Suprapubic skin (tissue), 4 donors: ENCODE measurements around the gene LRRC1. TPM values are rescaled to one million over a fixed set of nuclear protein-coding genes. Genes with fewer than 3 reads are reported as not detected.

Experiments used
- DNase-seq, 2 donors: peaks; one replicate each; pipeline ENCODE4 v3.0.0-alpha.2; 2019; ENCODE audit warnings: low spot score in 2 of 2
- H3K27ac ChIP-seq: fragments of 200-600 bp; sonication (generic); one replicate; pipeline ENCODE4 v1.5.1; 2019
- H3K27me3 ChIP-seq: fragments of 200-600 bp; sonication (generic); one replicate; pipeline ENCODE4 v1.5.1; 2019
- H3K36me3 ChIP-seq: fragments of 200-600 bp; sonication (generic); one replicate; pipeline ENCODE4 v1.5.1; 2019
- H3K4me1 ChIP-seq: fragments of 200-600 bp; sonication (generic); one replicate; pipeline ENCODE4 v1.5.1; 2019
- H3K4me3 ChIP-seq: fragments of 200-600 bp; sonication (generic); one replicate; pipeline ENCODE4 v1.5.1; 2019; ENCODE audit warnings: mild to moderate bottlenecking
- H3K9me3 ChIP-seq: fragments of 200-600 bp; sonication (generic); one replicate; pipeline ENCODE4 v1.5.1; 2019
- CTCF ChIP-seq, 2 donors: fragments of 200-600 bp in 1 of 2; fragments of 450-650 bp in 1 of 2; sonication (generic) in 1 of 2; IDR thresholded peaks; one replicate each; pipeline ENCODE4 v1.5.1; 2016 to 2019; ENCODE audit warnings: antibody characterized with exemption in 2 of 2, mild to moderate bottlenecking in 1 of 2, moderate library complexity in 1 of 2
- EP300 ChIP-seq: sonication (generic); formaldehyde crosslinking; IDR thresholded peaks from one replicate; pipeline ENCODE4 v1.6.1; 2017; ENCODE audit warnings: antibody characterized with exemption
- POLR2A ChIP-seq, 2 donors: fragments of 450-650 bp; IDR thresholded peaks; one replicate each; pipeline ENCODE4 v1.6.1; 2017; ENCODE audit warnings: antibody characterized with exemption in 2 of 2, mild to moderate bottlenecking in 2 of 2, moderate library complexity in 2 of 2
- POLR2AphosphoS5 ChIP-seq, 3 donors: sonication (generic); formaldehyde crosslinking; IDR thresholded peaks; one replicate each; pipeline ENCODE4 v1.6.1; 2017; ENCODE audit warnings: antibody characterized with exemption in 3 of 3
- WGBS: methylation state at CpG from one replicate; pipeline ENCODE4 v1.1.5; 2018; 5-methylcytosine and 5-hydroxymethylcytosine counted together
- total RNA-seq, 4 donors: library from RNA; depleted of rRNA; stranded (reverse); fragments of >200 nt; gene quantifications; one replicate each; pipeline ENCODE4 v1.1.0, GENCODE V29; 2016

Gene LRRC1
- total RNA-seq, 4 donors from 2014 or later: 34.6 to 80.9 (median 42.4) TPM

- TF ChIP-seq POLR2AphosphoS5 (IDR thresholded peaks at IDR 0.05): no peak
- TF ChIP-seq EP300: no peak
- TF ChIP-seq POLR2A (IDR thresholded peaks at IDR 0.05): no peak
- no peak for TF ChIP-seq CTCF (IDR thresholded peaks at IDR 0.05)
- H3K4me1 ChIP-seq: peaks cover 32% of the 10 kb centered on the region
These were observed 29.9 kb downstream of the LRRC1 start for GRCh38 chr6:53824714-53825113.

GRCh38 chr6:53825532-53826321, 30.9 kb downstream of the LRRC1 start:
- Histone ChIP-seq H3K4me1 (peaks cover 41% of the 10 kb centered on the region), H3K9me3 (no peaks in the 10 kb centered on the region), H3K27me3 (no peaks in the 10 kb centered on the region), H3K4me3 (no peak overlapping the region), H3K27ac (no peak overlapping the region), H3K36me3 (no peaks in the 10 kb centered on the region)
- TF ChIP-seq CTCF (IDR thresholded peaks at IDR 0.05): no peak
- TF ChIP-seq EP300: no peak
- no peak for TF ChIP-seq POLR2AphosphoS5 (IDR thresholded peaks at IDR 0.05)
- no peak for TF ChIP-seq POLR2A (IDR thresholded peaks at IDR 0.05)
- WGBS: 85% methylated on average over 7 of the region's 7 CpGs
- DNase-seq: no peak

More at GRCh38 chr6:53824714-53825113, 29.9 kb downstream of the LRRC1 start:
- Histone ChIP-seq H3K9me3 (no peaks in the 10 kb centered on the region), H3K27me3 (no peaks in the 10 kb centered on the region), H3K36me3 (no peaks in the 10 kb centered on the region), H3K4me3 (no peak overlapping the region), H3K27ac (no peak overlapping the region)
- WGBS: 88% methylated on average over 1 of the region's 1 CpG
- no peak for DNase-seq

GRCh38 chr6:53827531-53827930, 32.7 kb downstream of the LRRC1 start:
- no peaks in the 10 kb centered on the region for H3K36me3 ChIP-seq
- TF ChIP-seq EP300 (no peak), POLR2A (IDR thresholded peaks at IDR 0.05) (no peak), POLR2AphosphoS5 (IDR thresholded peaks at IDR 0.05) (no peak), CTCF (IDR thresholded peaks at IDR 0.05) (no peak)
- no peak overlapping the region for H3K4me3 ChIP-seq
- peak overlapping the region; percentile 24 for H3K27ac ChIP-seq
- WGBS: 82% methylated on average over 1 of the region's 1 CpG
- H3K9me3 ChIP-seq: no peaks in the 10 kb centered on the region
- DNase-seq: no peak
- peaks cover 44% of the 10 kb centered on the region for H3K4me1 ChIP-seq
- H3K27me3 ChIP-seq: no peaks in the 10 kb centered on the region

- Histone ChIP-seq H3K27ac (no peak overlapping the region), H3K4me1 (peaks cover 44% of the 10 kb centered on the region), H3K36me3 (no peaks in the 10 kb centered on the region), H3K9me3 (no peaks in the 10 kb centered on the region), H3K4me3 (no peak overlapping the region), H3K27me3 (no peaks in the 10 kb centered on the region)
- no peak for DNase-seq
- WGBS: 62% methylated on average over 2 of the region's 2 CpGs
- TF ChIP-seq POLR2AphosphoS5 (IDR thresholded peaks at IDR 0.05) (no peak), CTCF (IDR thresholded peaks at IDR 0.05) (no peak), POLR2A (IDR thresholded peaks at IDR 0.05) (no peak), EP300 (no peak)
These were observed 33.4 kb downstream of the LRRC1 start for GRCh38 chr6:53828215-53828614.

- H3K36me3 ChIP-seq: no peaks in the 10 kb centered on the region
- H3K4me1 ChIP-seq: peaks cover 44% of the 10 kb centered on the region
- no peak overlapping the region for H3K4me3 ChIP-seq
- H3K27me3 ChIP-seq: no peaks in the 10 kb centered on the region
- no peak for DNase-seq
- H3K27ac ChIP-seq: no peak overlapping the region
- WGBS: 68% methylated on average over 3 of the region's 3 CpGs
- no peaks in the 10 kb centered on the region for H3K9me3 ChIP-seq
- TF ChIP-seq CTCF (IDR thresholded peaks at IDR 0.05) (no peak), POLR2A (IDR thresholded peaks at IDR 0.05) (no peak), POLR2AphosphoS5 (IDR thresholded peaks at IDR 0.05) (no peak), EP300 (no peak)
These were observed 34.3 kb downstream of the LRRC1 start for GRCh38 chr6:53828966-53829697.
